Trophoblast cell (in vitro differentiated cells and primary cell): ENCODE measurements around the gene SAMM50.
"Not testable (repeated sequence)": the region's sequence is repeated elsewhere in the genome, so short reads cannot be mapped to it uniquely, and the experiment has no call there.

ENCODE experiments used
- DNase-seq, 2 donors: peaks; one replicate each; pipeline ENCODE4 v3.0.0-alpha.2; 2016
- H2AFZ ChIP-seq: 2 replicates; pipeline ENCODE4 v1.6.1; 2013; ENCODE audit warnings: low read length, moderate library complexity, mild to moderate bottlenecking; ENCODE audit not compliant: insufficient read depth, poor library complexity
- H2AK5ac ChIP-seq: 2 replicates; pipeline ENCODE4 v1.6.1; 2013; ENCODE audit warnings: mild to moderate bottlenecking, low read length
- H2BK120ac ChIP-seq: 2 replicates; pipeline ENCODE4 v1.6.1; 2013; ENCODE audit warnings: low read length, mild to moderate bottlenecking, moderate library complexity; ENCODE audit not compliant: insufficient read depth, poor library complexity
- H2BK12ac ChIP-seq: 2 replicates; pipeline ENCODE4 v1.6.1; 2013; ENCODE audit warnings: mild to moderate bottlenecking, low read length, moderate library complexity
- H2BK5ac ChIP-seq: 2 replicates; pipeline ENCODE4 v1.6.1; 2013; ENCODE audit warnings: low read length, low read depth, moderate library complexity, mild to moderate bottlenecking; ENCODE audit not compliant: poor library complexity
- H3K14ac ChIP-seq: 2 replicates; pipeline ENCODE4 v1.6.1; 2013; ENCODE audit warnings: mild to moderate bottlenecking, low read length
- H3K18ac ChIP-seq: 2 replicates; pipeline ENCODE4 v1.6.1; 2013; ENCODE audit warnings: mild to moderate bottlenecking, low read length
- H3K23ac ChIP-seq: 2 replicates; pipeline ENCODE4 v1.6.1; 2013; ENCODE audit warnings: low read length
- H3K27ac ChIP-seq: 2 replicates; pipeline ENCODE4 v1.5.1; 2013; ENCODE audit warnings: low read depth, mild to moderate bottlenecking, inconsistent platforms, low read length, moderate library complexity
- H3K27me3 ChIP-seq: 2 replicates; pipeline ENCODE4 v1.6.1; 2013; ENCODE audit warnings: inconsistent platforms, mild to moderate bottlenecking, low read length, moderate library complexity; ENCODE audit not compliant: insufficient read depth
- H3K36me3 ChIP-seq, 2 experiments: 1 replicate in 1 of 2; 2 replicates in 1 of 2; pipeline ENCODE4 v1.6.1; 2013; ENCODE audit warnings: low read length in 2 of 2, mild to moderate bottlenecking in 2 of 2, moderate library complexity in 1 of 2; ENCODE audit not compliant: insufficient read depth in 2 of 2, control insufficient read depth in 1 of 2
- H3K4ac ChIP-seq: 2 replicates; pipeline ENCODE4 v1.6.1; 2013; ENCODE audit warnings: low read depth, mild to moderate bottlenecking, low read length, moderate library complexity
- H3K4me1 ChIP-seq, 2 experiments: 1 replicate in 1 of 2; 2 replicates in 1 of 2; pipeline ENCODE4 v1.6.1; 2013; ENCODE audit warnings: low read length in 2 of 2, mild to moderate bottlenecking in 2 of 2, moderate library complexity in 1 of 2; ENCODE audit not compliant: insufficient read depth in 2 of 2, control insufficient read depth in 1 of 2
- H3K4me2 ChIP-seq: 2 replicates; pipeline ENCODE4 v1.6.1; 2013; ENCODE audit warnings: inconsistent platforms, mild to moderate bottlenecking, low read length, moderate library complexity
- H3K4me3 ChIP-seq: 2 replicates; pipeline ENCODE4 v1.5.1; 2013; ENCODE audit warnings: mild to moderate bottlenecking, low read depth, low read length, inconsistent platforms
- H3K79me1 ChIP-seq: one replicate; pipeline ENCODE4 v1.6.1; 2013; ENCODE audit warnings: low read length
- H3K79me2 ChIP-seq: 2 replicates; pipeline ENCODE4 v1.6.1; 2013; ENCODE audit warnings: low read length, mild to moderate bottlenecking; ENCODE audit not compliant: control insufficient read depth, insufficient read depth, poor library complexity
- H3K9ac ChIP-seq: 2 replicates; pipeline ENCODE4 v1.6.1; 2013; ENCODE audit warnings: mild to moderate bottlenecking, low read length
- H3K9me3 ChIP-seq: 2 replicates; pipeline ENCODE4 v1.6.1; 2013; ENCODE audit warnings: low read depth, mild to moderate bottlenecking, control low read depth, inconsistent platforms, low read length; ENCODE audit not compliant: insufficient read depth
- H4K12ac ChIP-seq: 2 replicates; pipeline ENCODE4 v1.6.1; 2013; ENCODE audit warnings: low read depth, mild to moderate bottlenecking, low read length, moderate library complexity
- H4K8ac ChIP-seq: 2 replicates; pipeline ENCODE4 v1.6.1; 2013; ENCODE audit warnings: low read depth, mild to moderate bottlenecking, low read length, moderate library complexity
- H4K91ac ChIP-seq: one replicate; pipeline ENCODE4 v1.6.1; 2013; ENCODE audit warnings: low read depth, mild to moderate bottlenecking, low read length, moderate library complexity
- WGBS: extraction: QIAGEN DNeasy Blood & Tissue Kit; methylation state at CpG from one replicate; pipeline ENCODE4 v1.1.7; 2013; ENCODE audit warnings: missing lambda C conversion rate; ENCODE audit not compliant: insufficient read length, insufficient coverage; ENCODE audit errors: extremely low coverage; 5-methylcytosine and 5-hydroxymethylcytosine counted together

Gene SAMM50

DNA sequence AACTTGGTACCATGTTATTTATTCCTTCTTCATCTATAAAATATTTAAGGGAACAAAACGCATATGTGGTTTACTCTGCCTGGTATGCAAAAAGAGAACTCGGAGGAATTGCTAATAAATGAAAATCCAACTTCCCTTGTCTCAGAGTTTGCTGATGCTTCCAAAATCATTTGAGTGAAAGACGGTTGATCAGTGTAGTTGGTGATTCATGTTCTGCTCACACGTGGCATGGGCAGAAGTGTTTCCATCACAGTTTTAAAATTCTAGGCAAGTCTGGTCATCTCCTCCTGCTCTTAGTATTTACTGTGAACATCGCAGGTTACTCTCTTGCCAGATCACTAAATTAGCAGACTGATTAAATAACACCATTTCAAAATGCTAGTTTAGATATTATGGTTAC is 56.9 kb downstream of the SAMM50 start:
- Histone ChIP-seq H3K4me2 (no peak overlapping the region), H3K27me3 (no peaks in the 10 kb centered on the region), H3K79me2 (no peaks in the 10 kb centered on the region), H3K9me3 (no peaks in the 10 kb centered on the region), H3K23ac (no peak overlapping the region), H2BK5ac (no peak overlapping the region), H2AFZ (no peak overlapping the region), H3K36me3 (no peaks in the 10 kb centered on the region), H2BK12ac (no peak overlapping the region), H3K4ac (no peak overlapping the region), H4K12ac (no peak overlapping the region), H4K8ac (no peak overlapping the region), H4K91ac (no peak overlapping the region), H2AK5ac (no peak overlapping the region), H3K4me3 (no peak overlapping the region), H2BK120ac (no peak overlapping the region), H3K4me1 (no peaks in the 10 kb centered on the region), H3K18ac (no peak overlapping the region), H3K27ac (no peak overlapping the region), H3K79me1 (no peaks in the 10 kb centered on the region), H3K9ac (no peak overlapping the region), H3K14ac (no peak overlapping the region)
- WGBS, result no CpG with 5 or more reads among the region's 5 CpGs
- DNase-seq, result peak in 1 of 2 donors; percentile 13

DNA sequence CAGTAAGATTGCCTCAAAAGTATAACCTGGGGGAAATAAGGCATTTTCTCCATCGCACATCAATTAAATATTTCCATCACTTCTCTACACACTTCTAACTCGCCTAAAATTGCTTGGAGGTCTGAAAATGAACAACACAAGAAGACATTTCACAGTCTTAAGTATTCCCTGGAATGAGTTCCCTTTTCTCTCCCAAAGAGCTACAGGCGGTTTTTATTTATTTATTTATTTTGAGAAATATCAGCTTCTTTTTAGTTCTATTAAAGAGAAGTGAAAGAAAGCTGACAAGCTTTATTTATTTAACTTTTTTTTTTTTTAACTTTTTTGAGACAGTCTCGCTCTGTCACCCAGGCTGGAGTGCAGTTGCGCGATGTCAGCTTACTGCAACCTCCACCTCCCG is 57.3 kb downstream of the SAMM50 start:
- H3K27ac ChIP-seq, result no peak overlapping the region
- WGBS, result no CpG with 5 or more reads among the region's 7 CpGs

DNA sequence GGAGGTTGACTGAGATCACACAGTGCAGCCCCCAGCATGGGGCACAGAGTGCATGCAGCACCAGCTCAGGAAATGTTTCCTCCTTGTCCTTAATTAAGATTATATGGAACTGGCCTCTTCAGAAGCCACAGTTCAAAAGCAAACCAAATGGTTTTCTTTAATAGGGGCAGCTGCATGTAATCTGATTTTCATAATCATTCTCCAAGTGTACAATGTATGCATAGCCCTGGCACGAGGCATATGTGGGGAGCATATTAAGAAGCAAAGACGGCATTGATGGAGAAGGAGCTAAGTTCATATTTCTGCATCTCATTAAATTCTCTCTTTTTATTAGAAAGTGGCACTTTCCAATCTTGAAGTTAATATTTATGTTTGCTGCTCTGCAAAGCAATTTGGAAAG is 59.0 kb downstream of the SAMM50 start:
- DNase-seq, result no peak
- Histone ChIP-seq H3K14ac (no peak overlapping the region), H3K18ac (no peak overlapping the region), H4K12ac (no peak overlapping the region), H3K23ac (no peak overlapping the region), H4K8ac (no peak overlapping the region), H3K4me1 (no peaks in the 10 kb centered on the region), H3K27ac (no peak overlapping the region), H3K36me3 (no peaks in the 10 kb centered on the region), H3K4ac (no peak overlapping the region), H3K4me2 (no peak overlapping the region), H2BK120ac (no peak overlapping the region), H3K79me2 (no peaks in the 10 kb centered on the region), H3K27me3 (no peaks in the 10 kb centered on the region), H2BK12ac (no peak overlapping the region), H3K79me1 (no peaks in the 10 kb centered on the region), H3K4me3 (no peak overlapping the region), H3K9me3 (no peaks in the 10 kb centered on the region), H2AFZ (no peak overlapping the region), H2AK5ac (no peak overlapping the region), H4K91ac (no peak overlapping the region), H2BK5ac (no peak overlapping the region), H3K9ac (no peak overlapping the region)
- WGBS, result no CpG with 5 or more reads among the region's 2 CpGs

More for the DNA sequence above, 57.3 kb downstream of the SAMM50 start:
- no peak for DNase-seq
- Histone ChIP-seq H3K4me3 (no peak overlapping the region), H3K9ac (no peak overlapping the region), H2AFZ (no peak overlapping the region), H3K23ac (no peak overlapping the region), H3K14ac (no peak overlapping the region), H3K36me3 (no peaks in the 10 kb centered on the region), H4K91ac (no peak overlapping the region), H3K79me2 (no peaks in the 10 kb centered on the region), H3K79me1 (no peaks in the 10 kb centered on the region), H3K9me3 (no peaks in the 10 kb centered on the region), H2BK120ac (no peak overlapping the region), H3K18ac (no peak overlapping the region), H4K8ac (no peak overlapping the region), H2BK5ac (no peak overlapping the region), H4K12ac (no peak overlapping the region), H3K4me2 (no peak overlapping the region), H2AK5ac (no peak overlapping the region), H3K27me3 (no peaks in the 10 kb centered on the region), H3K4ac (no peak overlapping the region), H3K4me1 (no peaks in the 10 kb centered on the region), H2BK12ac (no peak overlapping the region)

DNA sequence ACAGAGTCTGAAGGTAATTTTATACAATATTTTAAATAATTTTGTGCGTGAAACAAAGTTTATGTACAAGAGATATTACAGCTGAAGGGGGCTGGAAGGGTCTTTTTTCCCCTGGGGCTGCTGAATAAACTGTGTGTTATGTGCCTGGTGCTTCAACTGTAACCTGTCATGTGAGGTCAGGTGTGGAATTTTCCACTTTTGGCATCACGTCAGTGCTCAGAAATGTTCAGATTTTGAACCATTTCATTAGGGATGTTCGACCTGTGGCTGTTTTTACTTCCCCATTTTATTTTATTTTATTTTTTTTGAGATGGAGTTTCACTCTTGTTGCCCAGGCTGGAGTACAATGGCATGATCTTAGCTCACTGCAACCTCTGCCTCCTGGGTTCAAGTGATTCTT is 61.3 kb downstream of the SAMM50 start:
- whole genome bisulfite sequencing, result no CpG with 5 or more reads among the region's 3 CpGs

More for the DNA sequence above, 61.3 kb downstream of the SAMM50 start:
- not testable (repeated sequence) for H3K4me3 ChIP-seq, H2BK5ac ChIP-seq, H3K27me3 ChIP-seq, H3K79me2 ChIP-seq, DNase-seq, H2AK5ac ChIP-seq, H3K9me3 ChIP-seq, H3K27ac ChIP-seq, H2BK120ac ChIP-seq, H3K18ac ChIP-seq, H3K4me2 ChIP-seq, H3K9ac ChIP-seq, H3K36me3 ChIP-seq, H2AFZ ChIP-seq, H3K4me1 ChIP-seq, H3K79me1 ChIP-seq, H3K23ac ChIP-seq, H3K4ac ChIP-seq, H4K8ac ChIP-seq, H4K12ac ChIP-seq, H2BK12ac ChIP-seq, H4K91ac ChIP-seq, H3K14ac ChIP-seq
